ENCODE data around the gene AP1M2. TPM values are rescaled to one million over a fixed set of nuclear protein-coding genes. Genes with fewer than 3 reads are reported as not detected.

Gene AP1M2
- total and polyA plus RNA-seq, 2 experiments from 2014 or later: 66.5 to 69.4 TPM

DNA sequence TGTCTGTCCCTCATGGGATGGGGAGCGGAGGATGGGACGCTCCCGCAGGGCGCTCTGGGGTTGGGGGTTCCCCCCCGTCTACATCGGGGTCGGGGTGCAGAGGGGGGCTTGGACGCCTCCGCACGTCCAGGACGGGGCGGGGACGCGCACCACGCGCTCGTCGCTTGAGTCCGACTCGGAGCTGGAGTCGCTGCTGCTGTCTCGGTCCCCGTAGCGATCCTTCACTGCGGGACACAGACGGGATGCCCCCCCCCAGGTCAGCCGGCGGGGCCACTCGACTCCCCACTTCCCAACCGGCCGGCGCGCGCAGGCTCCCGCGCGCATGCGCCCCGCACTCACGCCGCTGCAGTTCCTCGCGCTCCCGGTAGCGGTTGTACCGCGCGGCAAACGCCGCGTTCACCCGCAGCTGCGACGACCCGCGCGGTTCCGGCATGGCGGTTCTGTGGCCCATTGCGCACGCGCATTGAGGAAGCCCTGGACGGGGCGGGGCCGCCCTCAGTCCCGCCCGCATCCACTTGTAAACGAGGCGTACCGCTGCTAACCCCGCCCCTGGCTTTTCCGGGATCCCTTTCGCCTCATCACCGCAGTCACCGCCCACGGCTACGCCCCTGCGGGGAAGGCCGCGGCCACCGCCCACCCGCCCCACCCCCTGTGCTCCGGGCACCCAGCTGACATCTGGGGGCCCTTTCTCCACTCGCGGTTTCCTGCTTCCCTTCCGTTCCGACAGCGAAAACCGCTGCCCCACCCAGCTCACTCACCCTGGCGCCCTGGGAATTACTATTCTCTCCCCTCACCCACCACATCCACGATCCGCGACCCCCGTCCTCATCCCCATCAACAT lies 21.3 kb downstream of the AP1M2 start, which contains the start of gene KRI1:
KRI1 (minus strand) TSS at position 444 of the 841 bp plus-strand sequence; CDS start at position 433, 11 bp downstream.
- Histone ChIP-seq H3K27me3 (no peaks in the 10 kb centered on the region), H3K4me3 (peak within 1 kb of the TSS; percentile 39), H2AFZ (peak within 1 kb of the TSS; percentile 59), H3K4me2 (peak within 1 kb of the TSS; percentile 96), H3K9me3 (ENCODE audit: low read depth) (no peaks in the 10 kb centered on the region), H4K20me1 (ENCODE audit: insufficient read depth, poor library complexity, severe bottlenecking) (no peaks in the 10 kb centered on the region), H3K9me2 (replicated peaks; ENCODE audit: insufficient read depth) (no peaks in the 10 kb centered on the region), H3K27ac (peak within 1 kb of the TSS; percentile 77), H3K36me3 (replicated peaks; ENCODE audit: insufficient read depth, low read depth) (no peaks in the 10 kb centered on the region), H3K79me2 (peaks cover 9% of the 10 kb centered on the region), H3K4me1 (ENCODE audit: insufficient read depth) (peaks cover 16% of the 10 kb centered on the region)
- 2% methylated on average over 25 of the region's 94 CpGs for WGBS (ENCODE audit: low lambda C conversion rate, missing lambda C conversion rate)
- DNase-seq (ENCODE audit: low spot score): peak; percentile 99
- TF ChIP-seq EZH2phosphoT487 (IDR thresholded peaks at IDR 0.05; ENCODE audit: low read depth, severe bottlenecking, unreplicated experiment) (no peak), CTCF (IDR thresholded peaks at IDR 0.05; ENCODE audit: poor library complexity) (peak; percentile 24), EZH2 (IDR thresholded peaks at IDR 0.05; ENCODE audit: borderline replicate concordance) (no peak)

- Histone ChIP-seq H3K27ac (peak overlapping the region; percentile 71), H3K9me2 (replicated peaks; ENCODE audit: insufficient read depth) (no peaks in the 10 kb centered on the region), H3K27me3 (no peaks in the 10 kb centered on the region), H3K36me3 (replicated peaks; ENCODE audit: insufficient read depth, low read depth) (no peaks in the 10 kb centered on the region), H3K4me2 (peak overlapping the region; percentile 96), H3K4me3 (peak overlapping the region; percentile 39), H3K4me1 (ENCODE audit: insufficient read depth) (peaks cover 16% of the 10 kb centered on the region), H3K9me3 (ENCODE audit: low read depth) (no peaks in the 10 kb centered on the region), H3K79me2 (peaks cover 9% of the 10 kb centered on the region), H2AFZ (peak overlapping the region; percentile 59), H4K20me1 (ENCODE audit: insufficient read depth, poor library complexity, severe bottlenecking) (no peaks in the 10 kb centered on the region)
- DNase-seq (ENCODE audit: low spot score): peak; percentile 67
- no peak for TF ChIP-seq EZH2 (IDR thresholded peaks at IDR 0.05; ENCODE audit: borderline replicate concordance)
- peak; percentile 30 for TF ChIP-seq CTCF (IDR thresholded peaks at IDR 0.05; ENCODE audit: poor library complexity)
- no peak for TF ChIP-seq EZH2phosphoT487 (IDR thresholded peaks at IDR 0.05; ENCODE audit: low read depth, severe bottlenecking, unreplicated experiment)
- WGBS (ENCODE audit: low lambda C conversion rate, missing lambda C conversion rate): 18% methylated on average over 6 of the region's 10 CpGs
These were observed 22.0 kb downstream of the AP1M2 start for GRCh38 chr19:10565028-10565566.

DNA sequence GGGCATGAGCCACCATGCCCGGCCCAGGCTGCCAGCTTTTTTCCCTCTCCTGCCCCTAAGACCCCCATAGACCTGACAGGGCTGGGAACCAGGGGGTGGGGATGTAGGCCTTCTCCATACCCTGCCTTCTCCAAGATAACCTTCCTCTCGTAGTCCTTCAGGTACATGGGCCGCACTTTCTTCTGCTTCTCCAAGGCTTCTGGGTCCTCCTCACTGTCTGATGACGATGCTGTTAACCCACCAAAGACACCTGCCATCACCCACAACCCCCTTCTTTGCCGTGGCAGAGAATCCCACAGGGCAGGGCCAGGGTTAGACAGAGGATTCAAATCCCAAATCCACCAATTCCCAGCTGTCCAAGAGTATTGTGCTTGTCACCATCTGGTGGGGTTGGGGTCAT lies 24.5 kb downstream of the AP1M2 start:
- H3K36me3 ChIP-seq (replicated peaks; ENCODE audit: insufficient read depth, low read depth): no peaks in the 10 kb centered on the region
- no peaks in the 10 kb centered on the region for H3K9me2 ChIP-seq (replicated peaks; ENCODE audit: insufficient read depth)

More for the DNA sequence above, 24.5 kb downstream of the AP1M2 start:
- Histone ChIP-seq H3K27ac (no peak overlapping the region), H3K79me2 (peaks cover 9% of the 10 kb centered on the region), H4K20me1 (ENCODE audit: insufficient read depth, poor library complexity, severe bottlenecking) (no peaks in the 10 kb centered on the region), H3K4me2 (no peak overlapping the region), H2AFZ (no peak overlapping the region), H3K4me3 (no peak overlapping the region), H3K9me3 (ENCODE audit: low read depth) (no peaks in the 10 kb centered on the region), H3K27me3 (no peaks in the 10 kb centered on the region), H3K4me1 (ENCODE audit: insufficient read depth) (peaks cover 4% of the 10 kb centered on the region)
- DNase-seq (ENCODE audit: low spot score): no peak
- TF ChIP-seq EZH2phosphoT487 (IDR thresholded peaks at IDR 0.05; ENCODE audit: low read depth, severe bottlenecking, unreplicated experiment) (no peak), CTCF (IDR thresholded peaks at IDR 0.05; ENCODE audit: poor library complexity) (no peak), EZH2 (IDR thresholded peaks at IDR 0.05; ENCODE audit: borderline replicate concordance) (no peak)
- 97% methylated on average over 5 of the region's 5 CpGs for WGBS (ENCODE audit: low lambda C conversion rate, missing lambda C conversion rate)

Measured in hepatocyte (in vitro differentiated cells).